Right kidney (tissue), 1 donor: ENCODE data around the gene ANKRD18B.
"Not testable (repeated sequence)": the region's sequence is repeated elsewhere in the genome, so short reads cannot be mapped to it uniquely, and the experiment has no call there.

Source experiments
- DNase-seq: peaks from one replicate; pipeline ENCODE4 v3.0.0-alpha.2; 2016

Gene ANKRD18B

GRCh38 chr9:33612410-33612809 lies 88.4 kb downstream of the ANKRD18B start:
- DNase-seq: not testable (repeated sequence)

DNA sequence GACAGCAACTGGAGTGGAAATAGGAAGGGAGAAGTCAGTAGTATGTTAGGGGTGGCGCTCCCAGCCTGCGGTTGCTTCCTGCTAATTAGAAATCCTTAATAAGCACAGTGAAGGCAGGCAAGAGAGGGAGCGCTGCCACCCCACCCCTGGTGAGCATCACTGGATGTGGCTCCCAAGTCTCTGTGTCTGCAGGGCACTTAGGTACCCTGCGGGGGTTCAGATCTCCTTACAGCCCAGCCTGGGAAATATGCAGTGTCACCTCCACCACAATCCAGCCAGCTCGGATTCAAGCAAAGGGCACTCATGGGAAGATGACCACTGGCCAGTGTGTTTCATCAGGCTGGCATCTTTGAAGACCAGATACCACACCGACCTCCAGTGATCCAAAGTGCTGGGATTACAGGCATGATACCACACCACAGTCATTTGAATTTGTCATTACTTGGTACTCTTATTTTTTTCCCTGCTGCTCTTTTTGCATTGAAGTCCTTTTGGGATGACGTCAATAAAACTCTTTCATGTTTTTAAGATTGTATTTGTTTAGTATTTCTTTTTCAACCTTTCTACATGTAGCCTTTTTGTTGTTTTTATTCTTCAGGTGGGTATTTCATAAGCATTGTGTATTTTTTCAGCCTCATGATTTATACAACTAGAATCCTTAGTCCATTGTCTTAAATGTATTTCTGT lies 90.1 kb downstream of the ANKRD18B start:
- DNase-seq: no peak

- DNase-seq: not testable (repeated sequence)
Measured at GRCh38 chr9:33618370-33618769, 94.3 kb downstream of the ANKRD18B start.

- no peak for DNase-seq
Measured at GRCh38 chr9:33619666-33620404, 95.8 kb downstream of the ANKRD18B start.

- DNase-seq: no peak
Measured at GRCh38 chr9:33620738-33621439, 96.8 kb downstream of the ANKRD18B start.
